HepG2 (cell line): Measurements from ENCODE around the gene ALPK3. TPM values are rescaled to one million over a fixed set of nuclear protein-coding genes. Genes with fewer than 3 reads are reported as not detected.

Experiments used
- CEBPB ChIP-seq: IDR thresholded peaks from 2 replicates; pipeline ENCODE4 v1.6.1; 2011; ENCODE audit warnings: low read depth, low read length, improper control_type of control experiment, borderline replicate concordance
- CREBL2 ChIP-seq: sonication (generic); formaldehyde crosslinking; IDR thresholded peaks from 2 replicates; pipeline ENCODE4 v1.8.1; 2023; ENCODE audit warnings: missing genetic modification reagents, mild to moderate bottlenecking, borderline replicate concordance
- ELF1 ChIP-seq: sonication (generic); formaldehyde crosslinking; IDR thresholded peaks from 2 replicates; pipeline ENCODE4 v1.4.0; 2020; ENCODE audit warnings: missing genetic modification reagents
- FOXM1 ChIP-seq: sonication (generic); formaldehyde crosslinking; IDR thresholded peaks from 2 replicates; pipeline ENCODE4 v1.5.0; 2020; ENCODE audit warnings: missing genetic modification reagents
- HNRNPLL ChIP-seq: fragments of 200-400 bp; formaldehyde crosslinking; IDR thresholded peaks from 2 replicates; pipeline ENCODE4 v1.6.1; 2017; ENCODE audit warnings: mild to moderate bottlenecking, low read depth, low read length; ENCODE audit not compliant: poor library complexity, severe bottlenecking
- KAT7 ChIP-seq: IDR thresholded peaks from 2 replicates; pipeline ENCODE4 v1.6.1; 2018; ENCODE audit warnings: borderline replicate concordance, missing compliant biosample characterization
- KLF9 ChIP-seq: IDR thresholded peaks from 2 replicates; pipeline ENCODE4 v1.6.1; 2016; ENCODE audit warnings: low read depth
- KMT2A ChIP-seq: sonication (generic); formaldehyde crosslinking; IDR thresholded peaks from 2 replicates; pipeline ENCODE4 v1.4.0; 2020; ENCODE audit warnings: missing genetic modification reagents
- MBNL3 ChIP-seq: fragments of 250-450 bp; sonication (Bioruptor Pico); conservative IDR thresholded peaks from 2 replicates; pipeline ENCODE4 v1.8.0; 2022; ENCODE audit warnings: mild to moderate bottlenecking, inconsistent platforms
- MIXL1 ChIP-seq: IDR thresholded peaks from 2 replicates; pipeline ENCODE4 v1.6.1; 2016
- MLX ChIP-seq: IDR thresholded peaks from 2 replicates; pipeline ENCODE4 v1.6.1; 2016
- PBX3 ChIP-seq: sonication (generic); formaldehyde crosslinking; IDR thresholded peaks from 2 replicates; pipeline ENCODE4 v1.8.1; 2023; ENCODE audit warnings: missing genetic modification reagents, inconsistent platforms, borderline replicate concordance
- POLR2A ChIP-seq, 2 experiments: IDR thresholded peaks; 2 replicates each; pipeline ENCODE4 v1.6.1; 2011; ENCODE audit warnings: low read depth in 2 of 2, low read length in 2 of 2, mild to moderate bottlenecking in 1 of 2, moderate library complexity in 1 of 2; ENCODE audit not compliant: insufficient read depth in 1 of 2
- SMAD9 ChIP-seq: sonication (generic); formaldehyde crosslinking; IDR thresholded peaks from 2 replicates; pipeline ENCODE4 v1.5.1; 2020; ENCODE audit warnings: mild to moderate bottlenecking, missing genetic modification reagents
- SP1 ChIP-seq, 2 experiments: fragments of 450-650 bp in 1 of 2; sonication (generic) in 1 of 2; formaldehyde crosslinking in 1 of 2; IDR thresholded peaks; 2 replicates each; pipeline versions ENCODE4 v1.4.0 to v1.6.1; 2016 to 2020; ENCODE audit warnings: missing genetic modification reagents in 1 of 2
- STAT6 ChIP-seq: sonication (generic); formaldehyde crosslinking; IDR thresholded peaks from 2 replicates; pipeline ENCODE4 v1.4.0; 2020; ENCODE audit warnings: missing genetic modification reagents, mild to moderate bottlenecking, borderline replicate concordance
- YEATS2 ChIP-seq: sonication (generic); formaldehyde crosslinking; IDR thresholded peaks from 2 replicates; pipeline ENCODE4 v1.4.0; 2020; ENCODE audit warnings: missing genetic modification reagents, borderline replicate concordance
- ZBTB38 ChIP-seq: sonication (generic); formaldehyde crosslinking; IDR thresholded peaks from 2 replicates; pipeline ENCODE4 v1.5.1; 2020; ENCODE audit warnings: mild to moderate bottlenecking, missing genetic modification reagents
- ZBTB39 ChIP-seq: sonication (generic); formaldehyde crosslinking; IDR thresholded peaks from 2 replicates; pipeline ENCODE4 v1.5.0; 2020; ENCODE audit warnings: missing genetic modification reagents
- ZFP36 ChIP-seq: fragments of 150-350 bp; IDR thresholded peaks from 2 replicates; pipeline ENCODE4 v1.6.1; 2018; ENCODE audit warnings: borderline replicate concordance, low read length, low read depth; ENCODE audit not compliant: partially characterized antibody
- ZFY ChIP-seq: sonication (generic); formaldehyde crosslinking; IDR thresholded peaks from 2 replicates; pipeline ENCODE4 v1.4.0; 2020; ENCODE audit warnings: missing genetic modification reagents
- ZNF350 ChIP-seq: sonication (generic); formaldehyde crosslinking; IDR thresholded peaks from 2 replicates; pipeline ENCODE4 v1.4.0; 2020; ENCODE audit warnings: mild to moderate bottlenecking, low read depth, missing genetic modification reagents, borderline replicate concordance
- ZNF510 ChIP-seq: sonication (generic); formaldehyde crosslinking; IDR thresholded peaks from 2 replicates; pipeline ENCODE4 v1.4.0; 2020; ENCODE audit warnings: low read depth, mild to moderate bottlenecking, missing genetic modification reagents
- ZNF7 ChIP-seq: IDR thresholded peaks from 2 replicates; pipeline ENCODE4 v1.6.1; 2016; ENCODE audit warnings: missing biosample characterization, missing genetic modification reagents
- polyA plus RNA-seq, 8 experiments: library from polyadenylated mRNA; depleted of rRNA in 3 of 8; stranded (reverse) in 7 of 8; unstranded in 1 of 8; fragments of >200 nt; fragmentation: Illumina TruSeq in 4 of 8; extraction: Trizol in 4 of 8; gene quantifications; 2 replicates each; pipeline versions ENCODE4 v1.2.1 to v1.2.3, GENCODE V29; 2011 to 2016; ENCODE audit warnings: low read depth in 4 of 8, missing spikeins in 1 of 8, mixed read lengths in 1 of 8; ENCODE audit not compliant: insufficient read depth in 1 of 8
- total RNA-seq, 5 experiments: library from RNA; depleted of rRNA; stranded (reverse); fragments of >200 nt; fragmentation: Illumina TruSeq; extraction: Trizol; gene quantifications; 2 replicates each; pipeline ENCODE4 v1.2.3, GENCODE V29; 2016; ENCODE audit warnings: low read depth in 1 of 5

Gene ALPK3
- total and polyA plus RNA-seq, 2 of the 13 experiments (the other 11 are each of a cell fraction or from before 2014, with no cell fraction given): 0.04 to 0.42 TPM

GRCh38 chr15:84886211-84886983 lies 69.2 kb downstream of the ALPK3 start (continued):
- TF ChIP-seq STAT6 (CRISPR knock-in tag) (peak; percentile 69; the same call in 1 of the 2 replicates), KAT7 (CRISPR knock-in tag) (no peak), PBX3 (CRISPR knock-in tag) (no peak), POLR2A (IDR thresholded peaks at IDR 0.05; ENCODE audit: insufficient read depth in 1 of 2, low read depth in 2 of 2, low read length in 2 of 2) (peak in 1 of 2 experiments; percentile 44; a peak in 1 of 4 replicates), ZBTB39 (peak; percentile 81), HNRNPLL (no peak), CEBPB (no peak), YEATS2 (CRISPR knock-in tag) (peak; percentile 47; the same call in 1 of the 2 replicates), ZNF350 (CRISPR knock-in tag) (peak; percentile 45; the same call in 1 of the 2 replicates), CREBL2 (CRISPR knock-in tag) (no peak), ZNF510 (CRISPR knock-in tag) (0 out of 2 replicates have a peak, but pooled peaks have one; percentile 85), ZBTB38 (peak; percentile 85), ZFP36 (peak; percentile 71), KLF9 (CRISPR knock-in tag) (no peak), MBNL3 (no peak), SMAD9 (CRISPR knock-in tag) (no peak), KMT2A (CRISPR knock-in tag) (peak; percentile 58), ELF1 (CRISPR knock-in tag) (0 out of 2 replicates have a peak, but pooled peaks have one; percentile 21), ZFY (CRISPR knock-in tag) (peak; percentile 41; the same call in 1 of the 2 replicates), MIXL1 (CRISPR knock-in tag) (no peak), FOXM1 (CRISPR knock-in tag) (no peak), SP1 (IDR thresholded peaks at IDR 0.05) (no peak), SP1 (CRISPR knock-in tag; IDR thresholded peaks at IDR 0.05) (peak; percentile 15; the same call in 1 of the 2 replicates), ZNF7 (peak; percentile 94), MLX (CRISPR knock-in tag) (peak; percentile 55; the same call in 1 of the 2 replicates)
